ENCODE data around the gene R3HDM1. TPM values are rescaled to one million over a fixed set of nuclear protein-coding genes. Genes with fewer than 3 reads are reported as not detected.

Gene R3HDM1
- total RNA-seq, 1 donor from 2014 or later = 22.1 TPM

DNA sequence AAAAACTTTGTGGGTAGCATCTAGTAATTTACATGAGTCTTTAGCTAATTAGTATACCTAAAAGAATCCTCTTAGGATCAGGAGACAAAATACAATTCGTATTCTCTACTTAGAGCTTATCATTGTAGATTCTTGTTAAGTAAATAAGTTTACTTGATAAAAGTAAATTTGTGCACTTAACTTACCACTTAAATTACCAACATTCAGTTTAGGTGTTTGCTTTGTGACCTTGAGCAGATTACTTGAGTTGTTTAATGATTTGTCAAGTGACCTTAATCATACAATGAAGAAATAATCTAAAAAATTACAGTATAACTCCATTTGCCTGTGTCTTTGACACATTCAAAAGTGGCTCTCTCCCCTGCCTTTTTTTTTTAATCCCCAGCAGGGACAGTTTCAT lies 143.2 kb downstream of the R3HDM1 start:
- peak; percentile 56 to 94 for ATAC-seq
- no peaks in the 10 kb centered on the region for H3K9me3 ChIP-seq
- H3K27me3 ChIP-seq (ENCODE audit: low read depth) = peaks cover 5% of the 10 kb centered on the region
- no peak for DNase-seq
- intact Hi-C loops (cut with DNase I) = no loop called here
- peaks cover 16% of the 10 kb centered on the region for H3K36me3 ChIP-seq
- TF ChIP-seq, protein P1, sequence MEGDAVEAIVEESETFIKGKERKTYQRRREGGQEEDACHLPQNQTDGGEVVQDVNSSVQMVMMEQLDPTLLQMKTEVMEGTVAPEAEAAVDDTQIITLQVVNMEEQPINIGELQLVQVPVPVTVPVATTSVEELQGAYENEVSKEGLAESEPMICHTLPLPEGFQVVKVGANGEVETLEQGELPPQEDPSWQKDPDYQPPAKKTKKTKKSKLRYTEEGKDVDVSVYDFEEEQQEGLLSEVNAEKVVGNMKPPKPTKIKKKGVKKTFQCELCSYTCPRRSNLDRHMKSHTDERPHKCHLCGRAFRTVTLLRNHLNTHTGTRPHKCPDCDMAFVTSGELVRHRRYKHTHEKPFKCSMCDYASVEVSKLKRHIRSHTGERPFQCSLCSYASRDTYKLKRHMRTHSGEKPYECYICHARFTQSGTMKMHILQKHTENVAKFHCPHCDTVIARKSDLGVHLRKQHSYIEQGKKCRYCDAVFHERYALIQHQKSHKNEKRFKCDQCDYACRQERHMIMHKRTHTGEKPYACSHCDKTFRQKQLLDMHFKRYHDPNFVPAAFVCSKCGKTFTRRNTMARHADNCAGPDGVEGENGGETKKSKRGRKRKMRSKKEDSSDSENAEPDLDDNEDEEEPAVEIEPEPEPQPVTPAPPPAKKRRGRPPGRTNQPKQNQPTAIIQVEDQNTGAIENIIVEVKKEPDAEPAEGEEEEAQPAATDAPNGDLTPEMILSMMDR (IDR thresholded peaks at IDR 0.05) = no peak
- H3K27ac ChIP-seq = no peak overlapping the region
- H3K4me3 ChIP-seq = no peak overlapping the region
- no peaks in the 10 kb centered on the region for H3K4me1 ChIP-seq

DNA sequence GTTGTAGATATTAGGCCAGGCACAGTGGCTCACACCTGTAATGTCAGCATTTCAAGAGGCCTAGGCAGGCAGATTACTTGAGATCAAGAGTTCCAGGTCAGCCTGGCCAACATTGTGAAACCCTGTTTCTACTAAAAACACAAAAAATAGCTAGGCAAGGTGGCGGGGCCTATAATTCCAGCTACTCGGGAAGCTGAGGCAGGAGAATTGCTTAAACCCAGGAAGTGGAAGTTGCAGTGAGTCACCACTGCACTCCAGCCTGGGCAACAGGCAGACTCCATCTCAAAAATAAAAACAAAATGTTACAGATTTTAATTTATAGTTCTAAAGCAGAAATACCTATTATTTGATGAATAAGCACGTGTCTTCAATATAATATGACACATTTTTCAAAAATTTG lies 144.7 kb downstream of the R3HDM1 start:
- intact Hi-C loops (cut with DNase I) = no loop called here
- H3K36me3 ChIP-seq = peaks cover 31% of the 10 kb centered on the region
- peaks cover 5% of the 10 kb centered on the region for H3K27me3 ChIP-seq (ENCODE audit: low read depth)
- no peak overlapping the region for H3K4me3 ChIP-seq
- no peaks in the 10 kb centered on the region for H3K9me3 ChIP-seq
- DNase-seq (no peak), ATAC-seq (no peak)
- no peaks in the 10 kb centered on the region for H3K4me1 ChIP-seq
- H3K27ac ChIP-seq = no peak overlapping the region
- TF ChIP-seq, protein P1 (IDR thresholded peaks at IDR 0.05) = no peak

DNA sequence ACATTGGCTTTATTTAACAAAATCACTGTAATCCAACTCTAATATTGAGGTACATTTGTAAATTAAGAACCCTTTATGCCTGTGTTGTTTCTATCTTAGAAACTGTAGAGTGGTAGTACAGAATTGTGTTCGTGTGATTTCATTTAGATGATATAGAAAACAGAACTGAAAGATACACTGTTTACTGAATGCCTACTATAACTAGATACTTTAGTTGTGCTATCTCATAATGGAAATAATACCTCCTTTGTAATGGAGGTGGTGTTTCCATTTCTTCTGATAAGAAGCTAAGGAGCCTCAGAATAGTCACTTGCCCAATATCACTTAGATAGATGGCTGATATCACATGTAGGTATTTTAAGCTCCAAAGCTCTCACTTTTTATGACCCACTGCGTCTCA lies 147.8 kb downstream of the R3HDM1 start:
- no peak overlapping the region for H3K27ac ChIP-seq
- H3K9me3 ChIP-seq = no peaks in the 10 kb centered on the region
- intact Hi-C loops (cut with DNase I) = no loop called here
- ATAC-seq (no peak), DNase-seq (no peak)
- no peaks in the 10 kb centered on the region for H3K27me3 ChIP-seq (ENCODE audit: low read depth)
- TF ChIP-seq, protein P1 (IDR thresholded peaks at IDR 0.05) = no peak
- no peaks in the 10 kb centered on the region for H3K4me1 ChIP-seq
- no peak overlapping the region for H3K4me3 ChIP-seq
- peaks cover 32% of the 10 kb centered on the region for H3K36me3 ChIP-seq

DNA sequence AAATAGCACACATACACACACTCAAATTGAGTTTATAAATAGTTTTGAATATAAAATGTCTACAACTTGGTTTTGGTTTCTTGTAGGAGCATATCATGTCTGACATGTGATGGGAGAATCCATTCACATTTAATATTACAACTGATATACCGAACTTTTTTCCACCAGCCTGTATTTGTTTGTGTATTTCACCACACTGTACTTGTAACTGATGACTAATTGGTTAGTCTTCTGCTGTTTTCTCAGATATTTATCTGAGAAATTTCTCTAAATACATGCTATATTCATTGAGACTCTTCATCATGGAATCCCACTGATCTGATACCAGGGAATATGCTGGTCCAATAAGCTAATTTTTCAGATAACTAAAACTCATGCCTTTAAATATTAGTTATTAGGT lies 154.1 kb downstream of the R3HDM1 start:
- DNase-seq (no peak), ATAC-seq (no peak)
- intact Hi-C loops (cut with DNase I) = no loop called here
- Histone ChIP-seq H3K9me3 (no peaks in the 10 kb centered on the region), H3K27me3 (ENCODE audit: low read depth) (no peaks in the 10 kb centered on the region), H3K27ac (no peak overlapping the region), H3K4me1 (no peaks in the 10 kb centered on the region), H3K4me3 (no peak overlapping the region), H3K36me3 (peaks cover 8% of the 10 kb centered on the region)
- TF ChIP-seq, protein P1 (IDR thresholded peaks at IDR 0.05) = no peak

DNA sequence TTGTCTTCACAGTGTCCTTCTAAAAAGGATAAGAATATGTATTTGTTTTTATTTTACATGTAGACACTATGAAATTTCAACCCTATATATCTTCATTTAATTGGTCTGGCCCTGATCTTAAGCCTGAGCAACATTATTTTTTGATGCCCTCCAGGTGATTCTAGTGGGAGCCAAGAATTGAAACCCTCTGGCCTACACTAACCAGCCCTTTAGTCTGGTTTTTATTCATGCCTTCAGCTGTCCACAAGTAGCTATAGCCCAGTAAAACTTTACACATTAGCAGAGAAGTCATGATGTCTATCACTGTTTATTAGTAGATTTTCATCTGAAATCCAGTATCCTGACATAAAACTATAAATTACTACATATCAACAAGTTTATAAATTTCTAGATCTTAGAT lies 157.7 kb downstream of the R3HDM1 start:
- intact Hi-C loops (cut with DNase I) = no loop called here
- H3K27me3 ChIP-seq (ENCODE audit: low read depth) = no peaks in the 10 kb centered on the region
- no peaks in the 10 kb centered on the region for H3K4me1 ChIP-seq
- ATAC-seq = no peak
- H3K36me3 ChIP-seq = no peaks in the 10 kb centered on the region
- H3K9me3 ChIP-seq = no peaks in the 10 kb centered on the region
- H3K27ac ChIP-seq = no peak overlapping the region
- no peak overlapping the region for H3K4me3 ChIP-seq
- no peak for DNase-seq
- TF ChIP-seq, protein P1 (IDR thresholded peaks at IDR 0.05) = no peak

DNA sequence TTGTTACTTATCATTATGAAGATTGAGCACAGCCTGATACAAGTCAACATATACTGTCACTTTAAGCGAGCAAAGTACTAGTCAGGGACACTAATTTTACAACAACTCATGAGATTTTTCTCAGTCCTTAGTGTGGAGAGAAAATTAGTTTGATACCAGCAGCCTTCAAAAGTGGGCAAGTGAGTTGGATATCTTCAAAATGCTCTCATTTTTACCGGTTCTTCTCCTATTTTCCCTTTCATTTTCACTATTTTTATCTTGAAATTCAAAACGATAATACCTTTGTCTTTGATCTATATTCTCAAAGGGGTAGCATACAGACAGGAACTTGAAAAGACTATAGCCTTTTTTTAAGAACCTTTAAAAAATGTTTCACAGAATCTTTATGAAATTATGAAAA lies 158.4 kb downstream of the R3HDM1 start:
- intact Hi-C loops (cut with DNase I) = no loop called here
- no peaks in the 10 kb centered on the region for H3K9me3 ChIP-seq
- TF ChIP-seq, protein P1 (IDR thresholded peaks at IDR 0.05) = no peak
- no peaks in the 10 kb centered on the region for H3K4me1 ChIP-seq
- no peak for ATAC-seq
- H3K4me3 ChIP-seq = no peak overlapping the region
- no peak for DNase-seq
- H3K27ac ChIP-seq = no peak overlapping the region
- no peaks in the 10 kb centered on the region for H3K27me3 ChIP-seq (ENCODE audit: low read depth)
- H3K36me3 ChIP-seq = no peaks in the 10 kb centered on the region

Measured in lower lobe of right lung (tissue), 2 donors.